ENCODE results near the gene ELL. TPM values are rescaled to one million over a fixed set of nuclear protein-coding genes. Genes with fewer than 3 reads are reported as not detected.

The ELL gene
- total and polyA plus RNA-seq, 9 of the 15 experiments (the other 6 are each of a cell fraction or from before 2014, with no cell fraction given), result 0.24 to 22.5 (median 4.1) TPM

DNA sequence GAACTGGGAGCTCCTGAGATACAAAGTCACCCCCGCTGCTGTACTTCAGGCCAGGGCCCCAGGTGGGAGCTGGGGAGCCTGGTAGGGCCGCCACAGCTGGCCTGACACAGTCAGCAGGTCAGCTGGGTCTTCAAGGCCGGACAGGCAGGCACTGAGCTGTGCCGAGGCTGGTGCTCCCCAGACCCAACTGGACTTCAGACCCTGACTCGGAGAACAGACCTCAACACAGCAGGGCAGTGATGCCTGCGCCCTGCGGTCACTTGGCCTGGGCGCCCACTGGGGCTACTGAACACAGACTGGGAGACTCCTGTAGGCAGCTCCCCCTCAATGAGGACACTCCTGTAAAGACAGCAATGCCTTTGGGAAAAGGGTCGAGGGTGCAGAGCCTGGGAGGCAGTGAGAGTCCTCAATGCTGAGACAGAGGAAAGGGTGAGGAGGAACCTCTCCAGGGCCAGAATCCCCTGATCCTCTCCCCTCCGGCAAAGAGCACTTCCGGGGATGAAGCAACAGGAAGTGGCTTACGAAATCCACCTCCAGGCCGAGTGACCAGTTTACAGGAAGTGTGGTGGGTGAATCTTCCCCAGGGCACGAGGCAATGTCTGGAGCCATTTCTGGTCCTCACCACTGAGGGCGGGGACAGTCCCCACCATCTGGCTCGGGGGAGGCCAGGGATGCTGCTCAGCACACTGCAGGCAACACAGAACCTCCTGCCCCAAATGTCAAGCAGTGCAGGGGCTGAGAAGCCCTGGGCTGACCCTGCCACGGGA, 43.1 kb downstream of the ELL start (continued):
- TF ChIP-seq, protein P1, sequence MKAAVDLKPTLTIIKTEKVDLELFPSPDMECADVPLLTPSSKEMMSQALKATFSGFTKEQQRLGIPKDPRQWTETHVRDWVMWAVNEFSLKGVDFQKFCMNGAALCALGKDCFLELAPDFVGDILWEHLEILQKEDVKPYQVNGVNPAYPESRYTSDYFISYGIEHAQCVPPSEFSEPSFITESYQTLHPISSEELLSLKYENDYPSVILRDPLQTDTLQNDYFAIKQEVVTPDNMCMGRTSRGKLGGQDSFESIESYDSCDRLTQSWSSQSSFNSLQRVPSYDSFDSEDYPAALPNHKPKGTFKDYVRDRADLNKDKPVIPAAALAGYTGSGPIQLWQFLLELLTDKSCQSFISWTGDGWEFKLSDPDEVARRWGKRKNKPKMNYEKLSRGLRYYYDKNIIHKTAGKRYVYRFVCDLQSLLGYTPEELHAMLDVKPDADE (conservative IDR thresholded peaks at IDR 0.05; ENCODE audit: control insufficient read depth, low read depth, low read length), result no peak
- TF ChIP-seq, protein P2, sequence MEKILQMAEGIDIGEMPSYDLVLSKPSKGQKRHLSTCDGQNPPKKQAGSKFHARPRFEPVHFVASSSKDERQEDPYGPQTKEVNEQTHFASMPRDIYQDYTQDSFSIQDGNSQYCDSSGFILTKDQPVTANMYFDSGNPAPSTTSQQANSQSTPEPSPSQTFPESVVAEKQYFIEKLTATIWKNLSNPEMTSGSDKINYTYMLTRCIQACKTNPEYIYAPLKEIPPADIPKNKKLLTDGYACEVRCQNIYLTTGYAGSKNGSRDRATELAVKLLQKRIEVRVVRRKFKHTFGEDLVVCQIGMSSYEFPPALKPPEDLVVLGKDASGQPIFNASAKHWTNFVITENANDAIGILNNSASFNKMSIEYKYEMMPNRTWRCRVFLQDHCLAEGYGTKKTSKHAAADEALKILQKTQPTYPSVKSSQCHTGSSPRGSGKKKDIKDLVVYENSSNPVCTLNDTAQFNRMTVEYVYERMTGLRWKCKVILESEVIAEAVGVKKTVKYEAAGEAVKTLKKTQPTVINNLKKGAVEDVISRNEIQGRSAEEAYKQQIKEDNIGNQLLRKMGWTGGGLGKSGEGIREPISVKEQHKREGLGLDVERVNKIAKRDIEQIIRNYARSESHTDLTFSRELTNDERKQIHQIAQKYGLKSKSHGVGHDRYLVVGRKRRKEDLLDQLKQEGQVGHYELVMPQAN (IDR thresholded peaks at IDR 0.05; ENCODE audit: borderline replicate concordance), result no peak
- no peak for TF ChIP-seq NR3C1 (CRISPR knock-in tag; IDR thresholded peaks at IDR 0.05)
- no peak for TF ChIP-seq U2AF1 (optimal IDR thresholded peaks at IDR 0.05; ENCODE audit: low read depth, low read length)
- TF ChIP-seq, protein P3, sequence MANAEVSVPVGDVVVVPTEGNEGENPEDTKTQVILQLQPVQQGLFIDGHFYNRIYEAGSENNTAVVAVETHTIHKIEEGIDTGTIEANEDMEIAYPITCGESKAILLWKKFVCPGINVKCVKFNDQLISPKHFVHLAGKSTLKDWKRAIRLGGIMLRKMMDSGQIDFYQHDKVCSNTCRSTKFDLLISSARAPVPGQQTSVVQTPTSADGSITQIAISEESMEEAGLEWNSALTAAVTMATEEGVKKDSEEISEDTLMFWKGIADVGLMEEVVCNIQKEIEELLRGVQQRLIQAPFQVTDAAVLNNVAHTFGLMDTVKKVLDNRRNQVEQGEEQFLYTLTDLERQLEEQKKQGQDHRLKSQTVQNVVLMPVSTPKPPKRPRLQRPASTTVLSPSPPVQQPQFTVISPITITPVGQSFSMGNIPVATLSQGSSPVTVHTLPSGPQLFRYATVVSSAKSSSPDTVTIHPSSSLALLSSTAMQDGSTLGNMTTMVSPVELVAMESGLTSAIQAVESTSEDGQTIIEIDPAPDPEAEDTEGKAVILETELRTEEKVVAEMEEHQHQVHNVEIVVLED (CRISPR knock-in tag; IDR thresholded peaks at IDR 0.05), result no peak
- no peak for TF ChIP-seq ARID2 (IDR thresholded peaks at IDR 0.05)
- TF ChIP-seq GATAD2A (IDR thresholded peaks at IDR 0.05), result no peak
- no peak for TF ChIP-seq FOXM1 (IDR thresholded peaks at IDR 0.05; ENCODE audit: low read depth)
- no peak for TF ChIP-seq FOXM1 (CRISPR knock-in tag; IDR thresholded peaks at IDR 0.05; ENCODE audit: low read depth)
- TF ChIP-seq, protein P4, sequence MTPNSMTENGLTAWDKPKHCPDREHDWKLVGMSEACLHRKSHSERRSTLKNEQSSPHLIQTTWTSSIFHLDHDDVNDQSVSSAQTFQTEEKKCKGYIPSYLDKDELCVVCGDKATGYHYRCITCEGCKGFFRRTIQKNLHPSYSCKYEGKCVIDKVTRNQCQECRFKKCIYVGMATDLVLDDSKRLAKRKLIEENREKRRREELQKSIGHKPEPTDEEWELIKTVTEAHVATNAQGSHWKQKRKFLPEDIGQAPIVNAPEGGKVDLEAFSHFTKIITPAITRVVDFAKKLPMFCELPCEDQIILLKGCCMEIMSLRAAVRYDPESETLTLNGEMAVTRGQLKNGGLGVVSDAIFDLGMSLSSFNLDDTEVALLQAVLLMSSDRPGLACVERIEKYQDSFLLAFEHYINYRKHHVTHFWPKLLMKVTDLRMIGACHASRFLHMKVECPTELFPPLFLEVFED (CRISPR knock-in tag; conservative IDR thresholded peaks at IDR 0.05), result no peak
- TF ChIP-seq RBM39 (optimal IDR thresholded peaks at IDR 0.05; ENCODE audit: low read depth, low read length), result no peak
- TF ChIP-seq POLR2B (IDR thresholded peaks at IDR 0.05; ENCODE audit: low read depth, partially characterized antibody), result no peak
- TF ChIP-seq IFI16 (CRISPR knock-in tag; IDR thresholded peaks at IDR 0.05), result no peak
- TF ChIP-seq ZNF316 (IDR thresholded peaks at IDR 0.05), result no peak
- no peak for TF ChIP-seq POU5F1 (IDR thresholded peaks at IDR 0.05; ENCODE audit: borderline replicate concordance, low read depth, low read length, partially characterized antibody)
- TF ChIP-seq, protein P5, sequence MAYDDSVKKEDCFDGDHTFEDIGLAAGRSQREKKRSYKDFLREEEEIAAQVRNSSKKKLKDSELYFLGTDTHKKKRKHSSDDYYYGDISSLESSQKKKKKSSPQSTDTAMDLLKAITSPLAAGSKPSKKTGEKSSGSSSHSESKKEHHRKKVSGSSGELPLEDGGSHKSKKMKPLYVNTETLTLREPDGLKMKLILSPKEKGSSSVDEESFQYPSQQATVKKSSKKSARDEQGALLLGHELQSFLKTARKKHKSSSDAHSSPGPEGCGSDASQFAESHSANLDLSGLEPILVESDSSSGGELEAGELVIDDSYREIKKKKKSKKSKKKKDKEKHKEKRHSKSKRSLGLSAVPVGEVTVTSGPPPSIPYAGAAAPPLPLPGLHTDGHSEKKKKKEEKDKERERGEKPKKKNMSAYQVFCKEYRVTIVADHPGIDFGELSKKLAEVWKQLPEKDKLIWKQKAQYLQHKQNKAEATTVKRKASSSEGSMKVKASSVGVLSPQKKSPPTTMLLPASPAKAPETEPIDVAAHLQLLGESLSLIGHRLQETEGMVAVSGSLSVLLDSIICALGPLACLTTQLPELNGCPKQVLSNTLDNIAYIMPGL (CRISPR knock-in tag; IDR thresholded peaks at IDR 0.05), result no peak
- no peak for TF ChIP-seq ARNT (IDR thresholded peaks at IDR 0.05)
- TF ChIP-seq TFAM (CRISPR knock-in tag; conservative IDR thresholded peaks at IDR 0.05), result no peak
- TF ChIP-seq THRAP3 (IDR thresholded peaks at IDR 0.05; ENCODE audit: borderline replicate concordance), result no peak
- TF ChIP-seq, protein P6, sequence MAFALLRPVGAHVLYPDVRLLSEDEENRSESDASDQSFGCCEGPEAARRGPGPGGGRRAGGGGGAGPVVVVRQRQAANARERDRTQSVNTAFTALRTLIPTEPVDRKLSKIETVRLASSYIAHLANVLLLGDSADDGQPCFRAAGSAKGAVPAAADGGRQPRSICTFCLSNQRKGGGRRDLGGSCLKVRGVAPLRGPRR (CRISPR knock-in tag; IDR thresholded peaks at IDR 0.05), result no peak
- no peak for TF ChIP-seq PTBP1 (IDR thresholded peaks at IDR 0.05; ENCODE audit: low read depth, low read length)
